ENCODE results near the gene DYNLT2. TPM values are rescaled to one million over a fixed set of nuclear protein-coding genes. Genes with fewer than 3 reads are reported as not detected.

Gene DYNLT2
- total RNA-seq, 1 experiment from 2014 or later, result 1.8 TPM

- peaks cover 12 to 28% (median 20%) of the 10 kb centered on the region in 3 experiments for H3K36me3 Mint-ChIP-seq (ENCODE audit: insufficient read depth in 1 of 3, low read depth in 3 of 3)
Observed at GRCh38 chr6:169782966-169783365, 31.6 kb upstream of the DYNLT2 start.

More at GRCh38 chr6:169782966-169783365, 31.6 kb upstream of the DYNLT2 start:
- Histone ChIP-seq H4K8ac (replicated peaks; ENCODE audit: insufficient read length, low read depth, low read length) (no peak overlapping the region), H2AFZ (ENCODE audit: low read length) (no peak overlapping the region), H2BK120ac (ENCODE audit: low read depth, low read length, poor library complexity, severe bottlenecking) (no peak overlapping the region), H3K14ac (ENCODE audit: insufficient read depth, low read length) (no peak overlapping the region), H2BK15ac (ENCODE audit: low read depth, low read length) (no peak overlapping the region), H3K27me3 (ENCODE audit: insufficient read depth, low read length) (no peaks in the 10 kb centered on the region), H3K23me2 (ENCODE audit: insufficient read length, low read depth, low read length, poor library complexity, severe bottlenecking) (no peaks in the 10 kb centered on the region), H3K79me2 (ENCODE audit: insufficient read depth, low read length) (no peaks in the 10 kb centered on the region), H3K4me1 (ENCODE audit: insufficient read depth, low read length) (no peaks in the 10 kb centered on the region), H3K4ac (ENCODE audit: low read depth, low read length) (no peak overlapping the region), H2BK20ac (ENCODE audit: low read depth, low read length, poor library complexity, severe bottlenecking) (no peak overlapping the region), H2BK12ac (ENCODE audit: insufficient read length, low read depth, low read length) (no peak overlapping the region), H3K23ac (ENCODE audit: insufficient read length, low read depth, low read length) (no peak overlapping the region), H3K18ac (ENCODE audit: insufficient read length, low read depth, low read length) (no peak overlapping the region), H2BK5ac (ENCODE audit: insufficient read length, low read length) (no peak overlapping the region), H2AK5ac (ENCODE audit: insufficient read length, low read length) (no peak overlapping the region), H3T11ph (ENCODE audit: low read length) (no peak overlapping the region), H3K79me1 (ENCODE audit: insufficient read depth, low read depth, low read length, poor library complexity, severe bottlenecking) (no peaks in the 10 kb centered on the region), H4K91ac (ENCODE audit: insufficient read length, low read depth, low read length) (no peak overlapping the region), H3K9ac (ENCODE audit: extremely low read depth, insufficient read length, low read length) (no peak overlapping the region), H4K20me1 (ENCODE audit: control insufficient read depth, insufficient read depth, insufficient read length) (no peaks in the 10 kb centered on the region), H3K4me2 (ENCODE audit: insufficient read depth, insufficient read length, low read length) (no peak overlapping the region), H3K27ac (ENCODE audit: insufficient read length, low read depth, low read length) (no peak overlapping the region), H4K5ac (ENCODE audit: insufficient read length, low read depth, low read length) (no peak overlapping the region), H3K9me3 (ENCODE audit: control insufficient read depth, low read depth, low read length) (no peaks in the 10 kb centered on the region), H3K56ac (ENCODE audit: insufficient read length, low read depth, low read length) (no peak overlapping the region)
- Mint-ChIP-seq H3K9me3 (peaks cover 0 to 4% of the 10 kb centered on the region in 2 experiments; a peak in 1 of 5 replicates), H3K27me3 (ENCODE audit: low read depth) (peaks cover 7% of the 10 kb centered on the region), H3K27ac (no peak overlapping the region; a peak in 1 of 7 replicates), H3K4me3 (no peak overlapping the region), H3K4me1 (no peaks in the 10 kb centered on the region)
- no CpG with 5 or more reads among the region's 8 CpGs for WGBS (ENCODE audit: extremely low coverage, insufficient read length, low lambda C conversion rate)
- TF ChIP-seq, protein P1, sequence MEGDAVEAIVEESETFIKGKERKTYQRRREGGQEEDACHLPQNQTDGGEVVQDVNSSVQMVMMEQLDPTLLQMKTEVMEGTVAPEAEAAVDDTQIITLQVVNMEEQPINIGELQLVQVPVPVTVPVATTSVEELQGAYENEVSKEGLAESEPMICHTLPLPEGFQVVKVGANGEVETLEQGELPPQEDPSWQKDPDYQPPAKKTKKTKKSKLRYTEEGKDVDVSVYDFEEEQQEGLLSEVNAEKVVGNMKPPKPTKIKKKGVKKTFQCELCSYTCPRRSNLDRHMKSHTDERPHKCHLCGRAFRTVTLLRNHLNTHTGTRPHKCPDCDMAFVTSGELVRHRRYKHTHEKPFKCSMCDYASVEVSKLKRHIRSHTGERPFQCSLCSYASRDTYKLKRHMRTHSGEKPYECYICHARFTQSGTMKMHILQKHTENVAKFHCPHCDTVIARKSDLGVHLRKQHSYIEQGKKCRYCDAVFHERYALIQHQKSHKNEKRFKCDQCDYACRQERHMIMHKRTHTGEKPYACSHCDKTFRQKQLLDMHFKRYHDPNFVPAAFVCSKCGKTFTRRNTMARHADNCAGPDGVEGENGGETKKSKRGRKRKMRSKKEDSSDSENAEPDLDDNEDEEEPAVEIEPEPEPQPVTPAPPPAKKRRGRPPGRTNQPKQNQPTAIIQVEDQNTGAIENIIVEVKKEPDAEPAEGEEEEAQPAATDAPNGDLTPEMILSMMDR (conservative IDR thresholded peaks at IDR 0.05), result no peak
- peak; percentile 5 for DNase-seq
